Mesothelial cell of epicardium (in vitro differentiated cells): ENCODE data around the gene PGAM1. TPM values are rescaled to one million over a fixed set of nuclear protein-coding genes. Genes with fewer than 3 reads are reported as not detected.
"Not testable (repeated sequence)": the region's sequence is repeated elsewhere in the genome, so short reads cannot be mapped to it uniquely, and the experiment has no call there.

ENCODE experiments used
- DNase-seq, 2 experiments: peaks; one replicate each; pipeline ENCODE4 v3.0.0; 2021; ENCODE audit warnings: low spot score in 2 of 2; ENCODE audit not compliant: unreplicated experiment in 2 of 2
- H3K27ac Mint-ChIP-seq: 2 replicates; pipeline ENCODE4 v1.8.0; 2021; ENCODE audit warnings: mixed read lengths
- H3K27me3 Mint-ChIP-seq: 2 replicates; pipeline ENCODE4 v1.8.0; 2021; ENCODE audit warnings: low read depth, mixed read lengths
- H3K36me3 Mint-ChIP-seq: 2 replicates; pipeline ENCODE4 v1.8.0; 2021; ENCODE audit warnings: mixed read lengths
- H3K4me1 Mint-ChIP-seq: 2 replicates; pipeline ENCODE4 v1.8.0; 2021; ENCODE audit warnings: mixed read lengths
- H3K4me3 Mint-ChIP-seq: 2 replicates; pipeline ENCODE4 v1.8.0; 2021; ENCODE audit warnings: mild to moderate bottlenecking, moderate library complexity, mixed read lengths
- H3K9me3 Mint-ChIP-seq: 2 replicates; pipeline ENCODE4 v1.8.0; 2021; ENCODE audit warnings: mixed read lengths
- total RNA-seq: library from RNA; stranded (reverse); gene quantifications from 3 replicates; pipeline ENCODE4 v1.2.1, GENCODE V29; 2021
- TF ChIP-seq, protein P1 (sequence below): fragments of 200-600 bp; sonication (generic); IDR thresholded peaks from one replicate; pipeline ENCODE4 v1.5.0; 2021; ENCODE audit warnings: antibody characterized with exemption; ENCODE audit not compliant: unreplicated experiment

Gene PGAM1
- total RNA-seq, 1 donor from 2014 or later: 188 TPM

- H3K36me3 Mint-ChIP-seq: peaks cover 29% of the 10 kb centered on the region
These were observed 42.2 kb downstream of the PGAM1 start for GRCh38 chr10:97468162-97468561.

DNA sequence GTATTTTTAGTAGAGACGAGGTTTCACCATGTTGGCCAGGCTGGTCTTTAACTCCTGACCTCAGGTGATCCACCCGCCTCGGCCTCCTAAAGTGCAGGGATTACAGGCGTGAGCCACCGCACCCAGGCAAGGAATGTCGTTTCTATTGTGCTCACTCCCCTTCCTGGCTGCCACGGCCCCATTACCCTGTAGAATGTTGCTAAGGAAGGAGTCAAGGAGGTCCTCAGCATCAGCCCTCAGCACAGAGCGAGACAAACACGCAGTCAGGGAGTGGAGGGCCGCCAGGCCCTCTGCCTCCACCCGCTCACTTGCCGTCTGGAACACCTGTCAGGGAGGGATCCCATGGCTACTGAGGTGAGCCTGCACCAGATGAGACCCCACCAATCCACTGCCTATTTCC is 42.8 kb downstream of the PGAM1 start:
- not testable (repeated sequence) for H3K9me3 Mint-ChIP-seq, H3K4me3 Mint-ChIP-seq, H3K4me1 Mint-ChIP-seq, DNase-seq, H3K27ac Mint-ChIP-seq, H3K27me3 Mint-ChIP-seq
- H3K36me3 Mint-ChIP-seq: peaks cover 31% of the 10 kb centered on the region

More at GRCh38 chr10:97468162-97468561, 42.2 kb downstream of the PGAM1 start:
- DNase-seq: no peak
- Mint-ChIP-seq H3K9me3 (no peaks in the 10 kb centered on the region), H3K4me3 (no peak overlapping the region), H3K27me3 (no peaks in the 10 kb centered on the region), H3K27ac (no peak overlapping the region), H3K4me1 (no peaks in the 10 kb centered on the region)
- TF ChIP-seq, protein P1, sequence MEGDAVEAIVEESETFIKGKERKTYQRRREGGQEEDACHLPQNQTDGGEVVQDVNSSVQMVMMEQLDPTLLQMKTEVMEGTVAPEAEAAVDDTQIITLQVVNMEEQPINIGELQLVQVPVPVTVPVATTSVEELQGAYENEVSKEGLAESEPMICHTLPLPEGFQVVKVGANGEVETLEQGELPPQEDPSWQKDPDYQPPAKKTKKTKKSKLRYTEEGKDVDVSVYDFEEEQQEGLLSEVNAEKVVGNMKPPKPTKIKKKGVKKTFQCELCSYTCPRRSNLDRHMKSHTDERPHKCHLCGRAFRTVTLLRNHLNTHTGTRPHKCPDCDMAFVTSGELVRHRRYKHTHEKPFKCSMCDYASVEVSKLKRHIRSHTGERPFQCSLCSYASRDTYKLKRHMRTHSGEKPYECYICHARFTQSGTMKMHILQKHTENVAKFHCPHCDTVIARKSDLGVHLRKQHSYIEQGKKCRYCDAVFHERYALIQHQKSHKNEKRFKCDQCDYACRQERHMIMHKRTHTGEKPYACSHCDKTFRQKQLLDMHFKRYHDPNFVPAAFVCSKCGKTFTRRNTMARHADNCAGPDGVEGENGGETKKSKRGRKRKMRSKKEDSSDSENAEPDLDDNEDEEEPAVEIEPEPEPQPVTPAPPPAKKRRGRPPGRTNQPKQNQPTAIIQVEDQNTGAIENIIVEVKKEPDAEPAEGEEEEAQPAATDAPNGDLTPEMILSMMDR: no peak

- no peak overlapping the region for H3K27ac Mint-ChIP-seq
- no peak overlapping the region for H3K4me3 Mint-ChIP-seq
- no peaks in the 10 kb centered on the region for H3K27me3 Mint-ChIP-seq
- no peak for DNase-seq
- TF ChIP-seq, protein P1: no peak
- peaks cover 37% of the 10 kb centered on the region for H3K36me3 Mint-ChIP-seq
- peaks cover 3% of the 10 kb centered on the region for H3K9me3 Mint-ChIP-seq
- H3K4me1 Mint-ChIP-seq: no peaks in the 10 kb centered on the region
These were observed 48.9 kb downstream of the PGAM1 start for GRCh38 chr10:97474918-97475317.

DNA sequence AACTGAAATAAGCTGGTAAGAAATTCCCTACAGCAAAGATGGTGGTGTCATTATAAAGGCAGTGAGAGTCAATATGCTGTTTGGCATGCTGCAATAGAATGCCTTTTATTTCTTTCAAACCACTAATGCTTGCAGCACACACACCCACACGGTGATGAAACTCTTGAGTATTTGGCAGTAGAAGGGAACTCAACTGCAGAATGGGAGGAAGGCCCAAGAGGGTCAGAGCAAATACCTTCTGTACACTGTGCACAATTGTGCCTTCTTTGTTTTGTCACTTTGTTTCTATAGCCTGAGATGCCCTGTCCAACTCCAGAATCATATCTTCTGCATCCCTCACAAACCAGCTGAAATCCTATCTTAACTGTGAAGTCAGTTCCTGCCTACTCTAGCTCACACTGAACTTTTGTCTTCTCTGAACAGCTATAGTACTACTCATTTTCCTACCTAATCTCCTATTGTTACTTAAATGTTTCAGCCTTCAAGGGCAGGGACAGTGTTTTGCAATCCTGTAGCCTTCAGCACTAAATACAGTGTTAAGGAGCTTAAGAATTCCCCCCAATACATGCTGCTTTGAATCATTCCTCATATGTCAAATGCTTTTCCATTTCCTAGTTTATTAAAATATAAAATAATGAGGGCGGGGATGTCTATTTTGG is 50.1 kb downstream of the PGAM1 start:
- H3K27me3 Mint-ChIP-seq: no peaks in the 10 kb centered on the region
- no peaks in the 10 kb centered on the region for H3K4me1 Mint-ChIP-seq
- H3K9me3 Mint-ChIP-seq: peaks cover 3% of the 10 kb centered on the region
- H3K4me3 Mint-ChIP-seq: no peak overlapping the region
- DNase-seq: no peak
- TF ChIP-seq, protein P1: no peak
- peaks cover 35% of the 10 kb centered on the region for H3K36me3 Mint-ChIP-seq
- H3K27ac Mint-ChIP-seq: no peak overlapping the region

DNA sequence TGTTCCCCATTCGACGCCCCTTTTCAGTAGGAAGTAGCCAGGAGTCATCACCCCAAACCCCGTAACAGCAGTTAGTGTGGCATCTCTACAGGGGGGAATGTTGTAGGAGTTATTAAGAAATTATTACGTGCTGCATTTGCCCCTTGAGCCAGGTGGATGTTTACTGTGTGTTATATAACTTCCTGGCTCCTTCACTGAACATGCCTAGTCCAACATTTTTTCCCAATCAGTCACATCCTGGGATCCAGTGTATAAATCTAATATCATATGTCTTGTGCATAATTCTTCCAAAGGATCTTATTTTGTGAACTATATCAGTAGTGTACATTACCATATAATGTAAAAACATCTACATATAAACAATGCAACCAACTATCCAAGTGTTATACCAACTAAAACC is 53.4 kb downstream of the PGAM1 start:
- H3K27ac Mint-ChIP-seq, H3K27me3 Mint-ChIP-seq, H3K4me1 Mint-ChIP-seq, H3K9me3 Mint-ChIP-seq, H3K4me3 Mint-ChIP-seq, DNase-seq: not testable (repeated sequence)
- peaks cover 23% of the 10 kb centered on the region for H3K36me3 Mint-ChIP-seq

DNA sequence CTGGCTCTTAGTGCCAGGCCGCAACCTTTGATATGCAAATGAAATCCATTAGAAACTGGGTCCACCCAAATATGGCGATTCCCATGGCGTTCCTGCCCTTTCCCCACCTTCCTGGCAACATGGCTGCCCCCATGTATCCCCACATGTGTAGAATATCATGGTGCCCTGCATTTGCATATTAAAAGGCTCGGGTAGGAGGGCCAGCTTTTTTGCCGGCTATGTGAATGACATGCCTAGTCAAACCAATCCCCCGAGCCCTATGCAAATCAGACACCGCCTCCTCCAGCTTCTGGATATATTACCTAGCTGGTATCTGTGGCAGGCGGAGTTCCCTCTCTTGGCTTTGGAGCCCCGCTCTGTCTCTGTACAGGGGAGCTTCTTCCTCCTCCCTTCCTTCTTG is 53.9 kb downstream of the PGAM1 start:
- no peak overlapping the region for H3K4me3 Mint-ChIP-seq
- peaks cover 1% of the 10 kb centered on the region for H3K9me3 Mint-ChIP-seq
- H3K36me3 Mint-ChIP-seq: peaks cover 20% of the 10 kb centered on the region
- H3K4me1 Mint-ChIP-seq: no peaks in the 10 kb centered on the region
- no peaks in the 10 kb centered on the region for H3K27me3 Mint-ChIP-seq
- no peak overlapping the region for H3K27ac Mint-ChIP-seq
- no peak for DNase-seq
- TF ChIP-seq, protein P1: no peak

DNA sequence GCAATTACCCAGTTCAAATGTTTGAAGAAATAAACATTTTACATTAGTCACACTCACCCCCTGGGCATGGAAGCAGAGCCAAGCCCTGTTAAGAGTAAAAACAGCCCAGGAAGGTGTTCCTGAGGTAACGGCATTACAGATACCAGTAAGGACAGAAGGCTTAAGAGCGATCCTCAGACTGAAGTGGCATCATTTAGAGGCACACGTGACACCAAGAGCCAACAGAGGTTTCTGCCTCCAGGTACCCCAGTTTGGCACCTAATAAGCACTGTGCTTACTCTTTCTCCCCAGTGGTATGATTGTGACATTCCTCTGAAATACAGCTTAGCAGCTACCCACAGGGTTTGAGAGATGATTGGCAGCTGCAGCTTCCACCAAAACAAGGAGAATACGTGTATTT is 55.1 kb downstream of the PGAM1 start:
- no peaks in the 10 kb centered on the region for H3K27me3 Mint-ChIP-seq
- no peak overlapping the region for H3K4me3 Mint-ChIP-seq
- DNase-seq: no peak
- H3K4me1 Mint-ChIP-seq: no peaks in the 10 kb centered on the region
- H3K27ac Mint-ChIP-seq: no peak overlapping the region
- TF ChIP-seq, protein P1: no peak
- peaks cover 15% of the 10 kb centered on the region for H3K36me3 Mint-ChIP-seq
- H3K9me3 Mint-ChIP-seq: no peaks in the 10 kb centered on the region
